CD8-positive, alpha-beta memory T cell (primary cell): ENCODE data around the gene GLRX. TPM values are rescaled to one million over a fixed set of nuclear protein-coding genes. Genes with fewer than 3 reads are reported as not detected.

Experiments
- CTCF ChIA-PET: fragments of 350-600 bp; sonication (Branson Sonifier 250); formaldehyde crosslinking; loops from one replicate; lab custom pipeline; 2021; ENCODE audit warnings: antibody characterized with exemption; lab: Charles Lee
- POLR2A ChIA-PET: fragments of 350-600 bp; sonication (Branson Sonifier 250); formaldehyde crosslinking; loops from one replicate; lab custom pipeline; 2021; ENCODE audit warnings: antibody characterized with exemption; lab: Charles Lee
- DNase-seq, 5 donors: peaks; one replicate each; pipeline versions ENCODE4 v3.0.0 to v3.0.0-alpha.2; 2020 to 2022; ENCODE audit warnings: mixed read lengths in 1 of 5
- H3K27ac ChIP-seq: one replicate; pipeline ENCODE4 v1.7.0; 2013; ENCODE audit warnings: low read depth, mild to moderate bottlenecking, low read length, moderate library complexity
- H3K27me3 ChIP-seq: 2 replicates; pipeline ENCODE4 v1.7.0; 2013; ENCODE audit warnings: low read length, mild to moderate bottlenecking; ENCODE audit not compliant: insufficient read depth, poor library complexity, severe bottlenecking
- H3K36me3 ChIP-seq: 2 replicates; pipeline ENCODE4 v1.7.0; 2013; ENCODE audit warnings: mild to moderate bottlenecking, low read length, moderate library complexity; ENCODE audit not compliant: insufficient read depth
- H3K4me1 ChIP-seq: 2 replicates; pipeline ENCODE4 v1.7.0; 2013; ENCODE audit warnings: mild to moderate bottlenecking, low read length, moderate library complexity; ENCODE audit not compliant: insufficient read depth
- H3K4me3 ChIP-seq: 2 replicates; pipeline ENCODE4 v1.7.0; 2013; ENCODE audit warnings: mild to moderate bottlenecking, low read length
- H3K9me3 ChIP-seq: 2 replicates; pipeline ENCODE4 v1.7.0; 2013; ENCODE audit warnings: mild to moderate bottlenecking, low read length
- H3K27ac Mint-ChIP-seq, 8 donors: one replicate each; pipeline ENCODE4 v1.8.0; 2020 to 2021; ENCODE audit warnings: mixed read lengths in 8 of 8, mild to moderate bottlenecking in 6 of 8, inconsistent platforms in 3 of 8, moderate library complexity in 3 of 8
- H3K27me3 Mint-ChIP-seq, 2 donors: one replicate each; pipeline ENCODE4 v1.8.0; 2020 to 2021; ENCODE audit warnings: mixed read lengths in 2 of 2, mild to moderate bottlenecking in 1 of 2, moderate library complexity in 1 of 2
- H3K36me3 Mint-ChIP-seq, 3 donors: one replicate each; pipeline ENCODE4 v1.8.0; 2020 to 2021; ENCODE audit warnings: mixed read lengths in 3 of 3, inconsistent platforms in 1 of 3, mild to moderate bottlenecking in 1 of 3
- H3K4me1 Mint-ChIP-seq, 3 donors: one replicate each; pipeline ENCODE4 v1.8.0; 2020 to 2021; ENCODE audit warnings: mixed read lengths in 3 of 3, inconsistent platforms in 1 of 3, mild to moderate bottlenecking in 1 of 3
- H3K4me3 Mint-ChIP-seq, 7 donors: one replicate each; pipeline ENCODE4 v1.8.0; 2020 to 2021; ENCODE audit warnings: mixed read lengths in 7 of 7, mild to moderate bottlenecking in 6 of 7, moderate library complexity in 4 of 7, inconsistent platforms in 2 of 7
- H3K9me3 Mint-ChIP-seq, 5 donors: one replicate each; pipeline ENCODE4 v1.8.0; 2020 to 2022; ENCODE audit warnings: mixed read lengths in 5 of 5, mild to moderate bottlenecking in 3 of 5, moderate library complexity in 2 of 5, inconsistent platforms in 1 of 5
- polyA plus RNA-seq: library from polyadenylated mRNA; unstranded; fragments of 300-500 nt; fragmentation: Illumina TruSeq; gene quantifications from one replicate; pipeline ENCODE4 v1.2.3, GENCODE V29; 2021
- total RNA-seq, 2 experiments: library from RNA; stranded (reverse); gene quantifications; one replicate each; pipeline ENCODE4 v1.2.3, GENCODE V29; 2021

Gene GLRX
- total and polyA plus RNA-seq, 3 experiments from 2014 or later, result 22.2 to 240 (median 25.0) TPM

- no peak overlapping the region for H3K4me3 ChIP-seq
- peaks cover 0 to 5% (median 0%) of the 10 kb centered on the region in 3 donors for H3K4me1 Mint-ChIP-seq
- H3K27ac ChIP-seq, result no peak overlapping the region
- peaks cover 0 to 2% of the 10 kb centered on the region in 2 donors for H3K27me3 Mint-ChIP-seq
- DNase-seq, result no peak
- H3K27me3 ChIP-seq, result no peaks in the 10 kb centered on the region
- H3K36me3 ChIP-seq, result no peaks in the 10 kb centered on the region
- peak overlapping the region in 1 of 8 donors; percentile 64 for H3K27ac Mint-ChIP-seq
- no peaks in the 10 kb centered on the region for H3K9me3 ChIP-seq
- no peaks in the 10 kb centered on the region for H3K9me3 Mint-ChIP-seq
- no peak overlapping the region for H3K4me3 Mint-ChIP-seq
- POLR2A ChIA-PET, result no interaction called here
- H3K36me3 Mint-ChIP-seq, result no peaks in the 10 kb centered on the region
- CTCF ChIA-PET, result interaction anchor here (7.9 kb wide), 1 partner anchor 8 kb away, joined by 57 read pairs; no protein-coding TSS in a partner anchor
- H3K4me1 ChIP-seq, result no peaks in the 10 kb centered on the region
These were observed 49.0 kb downstream of the GLRX start for GRCh38 chr5:95773335-95774059.

- Histone ChIP-seq H3K4me1 (no peaks in the 10 kb centered on the region), H3K27me3 (no peaks in the 10 kb centered on the region), H3K9me3 (no peaks in the 10 kb centered on the region), H3K27ac (no peak overlapping the region), H3K4me3 (no peak overlapping the region), H3K36me3 (no peaks in the 10 kb centered on the region)
- Mint-ChIP-seq H3K27me3 (peaks cover 0 to 3% of the 10 kb centered on the region in 2 donors), H3K9me3 (no peaks in the 10 kb centered on the region), H3K27ac (no peak overlapping the region), H3K4me3 (no peak overlapping the region), H3K36me3 (no peaks in the 10 kb centered on the region), H3K4me1 (peaks cover 0 to 5% (median 0%) of the 10 kb centered on the region in 3 donors)
- ChIA-PET CTCF (interaction anchor here (7.9 kb wide), 1 partner anchor 10 kb away, joined by 57 read pairs; no protein-coding TSS in a partner anchor), POLR2A (no interaction called here)
- no peak for DNase-seq
These were observed 50.6 kb downstream of the GLRX start for GRCh38 chr5:95771892-95772291.

GRCh38 chr5:95770830-95771708 is 51.5 kb downstream of the GLRX start:
- no peak overlapping the region for H3K4me3 Mint-ChIP-seq
- H3K27ac ChIP-seq, result no peak overlapping the region
- H3K36me3 Mint-ChIP-seq, result no peaks in the 10 kb centered on the region
- H3K27me3 Mint-ChIP-seq, result peaks cover 3% of the 10 kb centered on the region in 2 donors
- no peak overlapping the region for H3K27ac Mint-ChIP-seq
- H3K36me3 ChIP-seq, result no peaks in the 10 kb centered on the region
- CTCF ChIA-PET, result interaction anchor here (1.1 to 7.9 kb wide), 3 partner anchors 11 to 107 kb away, joined by 3 to 57 read pairs (median 3); no protein-coding TSS in a partner anchor
- POLR2A ChIA-PET, result no interaction called here
- peaks cover 0 to 5% (median 0%) of the 10 kb centered on the region in 3 donors for H3K4me1 Mint-ChIP-seq
- H3K4me3 ChIP-seq, result no peak overlapping the region
- no peaks in the 10 kb centered on the region for H3K9me3 ChIP-seq
- no peaks in the 10 kb centered on the region for H3K4me1 ChIP-seq
- no peak for DNase-seq
- H3K27me3 ChIP-seq, result no peaks in the 10 kb centered on the region
- no peaks in the 10 kb centered on the region for H3K9me3 Mint-ChIP-seq

- H3K36me3 Mint-ChIP-seq, result no peaks in the 10 kb centered on the region
- DNase-seq, result no peak
- Histone ChIP-seq H3K27ac (no peak overlapping the region), H3K4me1 (no peaks in the 10 kb centered on the region), H3K27me3 (no peaks in the 10 kb centered on the region), H3K36me3 (no peaks in the 10 kb centered on the region), H3K4me3 (no peak overlapping the region), H3K9me3 (no peaks in the 10 kb centered on the region)
- no peak overlapping the region for H3K27ac Mint-ChIP-seq
- H3K9me3 Mint-ChIP-seq, result no peaks in the 10 kb centered on the region
- no peak overlapping the region for H3K4me3 Mint-ChIP-seq
- peaks cover 3 to 6% of the 10 kb centered on the region in 2 donors for H3K27me3 Mint-ChIP-seq
- H3K4me1 Mint-ChIP-seq, result peaks cover 0 to 5% (median 0%) of the 10 kb centered on the region in 3 donors
- CTCF ChIA-PET, result interaction anchor here (1.1 to 7.9 kb wide), 7 partner anchors 9 to 122 kb away, joined by 3 to 57 read pairs (median 3); partner anchors contain the start of gene RFESD
- POLR2A ChIA-PET, result no interaction called here
These were observed 53.8 kb downstream of the GLRX start for GRCh38 chr5:95768731-95769130.

GRCh38 chr5:95763941-95764340 is 58.6 kb downstream of the GLRX start:
- Mint-ChIP-seq H3K27me3 (peaks cover 1 to 6% of the 10 kb centered on the region in 2 donors), H3K36me3 (no peaks in the 10 kb centered on the region), H3K9me3 (no peaks in the 10 kb centered on the region), H3K4me1 (peaks cover 22 to 32% (median 30%) of the 10 kb centered on the region in 3 donors), H3K4me3 (no peak overlapping the region), H3K27ac (peak overlapping the region in 1 of 8 donors; percentile 36)
- Histone ChIP-seq H3K9me3 (no peaks in the 10 kb centered on the region), H3K36me3 (no peaks in the 10 kb centered on the region), H3K27ac (no peak overlapping the region), H3K4me3 (no peak overlapping the region), H3K4me1 (peaks cover 25% of the 10 kb centered on the region), H3K27me3 (no peaks in the 10 kb centered on the region)
- ChIA-PET CTCF (no interaction called here), POLR2A (no interaction called here)
- DNase-seq, result no peak

Other genes with a start within 250 kb of the GLRX start
- under 1 TPM; 0.18 to 0.26 TPM for gene GPR150, start 202.6 kb downstream of the GLRX start, total RNA-seq
- gene GPR150, start 202.6 kb downstream of the GLRX start, polyA plus RNA-seq, result 2.8 TPM
- gene RFESD, start 175.9 kb downstream of the GLRX start, total RNA-seq, result 1 to 10 TPM; 4.2 to 5.4 TPM
- gene RFESD, start 175.9 kb downstream of the GLRX start, polyA plus RNA-seq, result 7.2 TPM
- not detected for gene SPATA9, start 139.7 kb downstream of the GLRX start, total RNA-seq
- not detected for gene SPATA9, start 139.7 kb downstream of the GLRX start, polyA plus RNA-seq
- under 1 TPM; 0.33 to 0.48 TPM for gene RHOBTB3, start 91.4 kb downstream of the GLRX start, total RNA-seq
- gene RHOBTB3, start 91.4 kb downstream of the GLRX start, polyA plus RNA-seq, result 2.4 TPM
- 10 to 100 TPM; 90.6 to 91.3 TPM for gene ELL2, start 139.1 kb upstream of the GLRX start, total RNA-seq
- 5.0 TPM for gene ELL2, start 139.1 kb upstream of the GLRX start, polyA plus RNA-seq